Endothelial cell of umbilical vein (primary cell): Measurements from ENCODE around the gene KCNH2. TPM values are rescaled to one million over a fixed set of nuclear protein-coding genes. Genes with fewer than 3 reads are reported as not detected.

Experiments
- BruUV-seq: library from RNA; stranded (reverse); fragments of 400-500 nt; replicated peaks from 2 replicates; lab custom pipeline; 2021; lab: Mats Ljungman, UMichigan
- CTCF ChIA-PET: fragments of 300-600, 350-600 bp; sonication (Branson Sonifier 250); formaldehyde crosslinking; loops from one replicate; lab custom pipeline; 2021; ENCODE audit warnings: antibody characterized with exemption, inconsistent platforms; lab: Charles Lee
- POLR2A ChIA-PET: fragments of 300-600, 350-600 bp; sonication (Branson Sonifier 250); formaldehyde crosslinking; loops from one replicate; lab custom pipeline; 2021; ENCODE audit warnings: antibody characterized with exemption, inconsistent platforms; lab: Charles Lee
- DNase-seq: peaks from one replicate; pipeline ENCODE4 v3.0.0-alpha.2; 2011; ENCODE audit warnings: low read depth, low spot score
- FAIRE-seq: peaks from 2 replicates; lab custom pipeline; 2011; peaks lifted over from hg19 to GRCh38; lab: Jason Lieb, UNC
- H2AFZ ChIP-seq: 2 replicates; pipeline ENCODE4 v1.6.0; 2012; ENCODE audit warnings: low read depth, low read length, control low read depth, inconsistent platforms
- H3K27ac ChIP-seq: 2 replicates; pipeline ENCODE4 v1.5.1; 2011; ENCODE audit warnings: low read depth, mild to moderate bottlenecking, control low read depth, low read length, moderate library complexity; ENCODE audit not compliant: insufficient read depth
- H3K27me3 ChIP-seq, 2 experiments: 2 replicates each; pipeline versions ENCODE4 v1.6.0 to v1.6.1; 2011; ENCODE audit warnings: low read length in 2 of 2, mixed read lengths in 1 of 2; ENCODE audit not compliant: control insufficient read depth in 2 of 2, insufficient read depth in 2 of 2
- H3K36me3 ChIP-seq, 2 experiments: 2 replicates in 1 of 2; 3 replicates in 1 of 2; pipeline ENCODE4 v1.5.1; 2011; ENCODE audit warnings: low read length in 2 of 2, mild to moderate bottlenecking in 1 of 2, moderate library complexity in 1 of 2; ENCODE audit not compliant: control insufficient read depth in 2 of 2, insufficient read depth in 2 of 2; ENCODE audit errors: extremely low read depth in 1 of 2
- H3K4me1 ChIP-seq: 3 replicates; pipeline ENCODE4 v1.5.1; 2011; ENCODE audit warnings: mild to moderate bottlenecking, low read length; ENCODE audit not compliant: control insufficient read depth, insufficient read depth; ENCODE audit errors: extremely low read depth
- H3K4me2 ChIP-seq: 2 replicates; pipeline ENCODE4 v1.6.1; 2011; ENCODE audit warnings: low read length, control low read depth, mixed read lengths; ENCODE audit not compliant: insufficient read depth
- H3K4me3 ChIP-seq, 3 experiments: fragments of 200-600 bp in 1 of 3; sonication (generic), shearing (Covaris generic) in 1 of 3; replicated peaks in 1 of 3; 2 replicates each; pipeline ENCODE4 v1.5.1; 2011 to 2016; ENCODE audit warnings: control low read depth in 3 of 3, low read length in 3 of 3, mild to moderate bottlenecking in 2 of 3, inconsistent platforms in 1 of 3, low read depth in 1 of 3, moderate library complexity in 1 of 3; ENCODE audit not compliant: insufficient read depth in 1 of 3
- H3K79me2 ChIP-seq: 2 replicates; pipeline ENCODE4 v1.6.0; 2012; ENCODE audit warnings: low read length, inconsistent platforms; ENCODE audit not compliant: control insufficient read depth, insufficient read depth
- H3K9ac ChIP-seq: replicated peaks from 2 replicates; pipeline ENCODE3; 2011; ENCODE audit warnings: low read length, control low read depth; ENCODE audit not compliant: insufficient read depth; ENCODE audit errors: extremely low read depth
- H3K9me1 ChIP-seq: replicated peaks from 3 replicates; pipeline ENCODE4 v1.6.0; 2011; ENCODE audit warnings: mild to moderate bottlenecking, low read length; ENCODE audit not compliant: control insufficient read depth, insufficient read depth; ENCODE audit errors: extremely low read depth
- H3K9me3 ChIP-seq: replicated peaks from 2 replicates; pipeline ENCODE4 v1.5.1; 2012; ENCODE audit warnings: low read length, inconsistent platforms; ENCODE audit not compliant: control insufficient read depth, insufficient read depth
- H4K20me1 ChIP-seq: replicated peaks from 2 replicates; pipeline ENCODE3; 2011; ENCODE audit warnings: mild to moderate bottlenecking, low read length; ENCODE audit not compliant: control insufficient read depth, insufficient read depth; ENCODE audit errors: extremely low read depth
- EZH2 ChIP-seq: IDR thresholded peaks from 2 replicates; pipeline ENCODE4 v1.6.1; 2012; ENCODE audit warnings: borderline replicate concordance, low read depth, mild to moderate bottlenecking, moderate library complexity, low read length, inconsistent platforms; ENCODE audit not compliant: severe bottlenecking
- FOS ChIP-seq: IDR thresholded peaks from 2 replicates; pipeline ENCODE4 v1.6.1; 2011; ENCODE audit warnings: mild to moderate bottlenecking, low read length, moderate library complexity, borderline replicate concordance; ENCODE audit not compliant: insufficient read depth
- GATA2 ChIP-seq: IDR thresholded peaks from 2 replicates; pipeline ENCODE4 v1.7.0; 2011; ENCODE audit warnings: low read depth, mild to moderate bottlenecking, moderate library complexity, mixed read lengths, low read length; ENCODE audit not compliant: insufficient read length, insufficient read depth
- JUN ChIP-seq: IDR thresholded peaks from 2 replicates; pipeline ENCODE4 v1.6.1; 2011; ENCODE audit warnings: borderline replicate concordance, low read depth; ENCODE audit not compliant: insufficient read length, insufficient read depth
- MYC ChIP-seq: IDR thresholded peaks from one replicate; pipeline ENCODE4 v1.6.1; 2011; ENCODE audit warnings: mild to moderate bottlenecking, low read depth, low read length
- POLR2A ChIP-seq: IDR thresholded peaks from 2 replicates; pipeline ENCODE4 v1.6.1; 2012; ENCODE audit warnings: low read depth, mild to moderate bottlenecking, control low read depth, low read length
- POLR2AphosphoS5 ChIP-seq: IDR thresholded peaks from 2 replicates; pipeline ENCODE4 v1.6.1; 2012; ENCODE audit warnings: low read depth, mild to moderate bottlenecking, control low read depth, low read length, moderate library complexity; ENCODE audit not compliant: insufficient read depth
- dilution Hi-C: fragments of 300-500 bp; cut with MboI; formaldehyde crosslinking; loops from one replicate; pipeline ENCODE4 v1.15.0; 2019; ENCODE audit warnings: low sequenced_read_pairs; ENCODE audit not compliant: extremely low pct_ligation_motif_present
- intact Hi-C: fragments of 100-400 bp; cut with micrococcal nuclease; formaldehyde crosslinking; loops from one replicate; pipeline ENCODE4 v1.10.0; 2022
- polyA plus RNA-seq, 4 experiments: library from polyadenylated mRNA; depleted of rRNA in 3 of 4; stranded (reverse) in 3 of 4; unstranded in 1 of 4; fragments of >200 nt; gene quantifications; 2 replicates each; pipeline versions ENCODE4 v1.2.1 to v1.2.3, GENCODE V29; 2011 to 2012; ENCODE audit warnings: missing spikeins in 1 of 4
- total RNA-seq: library from RNA; stranded (reverse); gene quantifications from 2 replicates; pipeline ENCODE4 v1.2.3, GENCODE V29; 2021
- TF ChIP-seq, protein P1 (sequence below), 2 donors: IDR thresholded peaks; 1 replicate in 1 of 2; 2 replicates in 1 of 2; pipeline ENCODE4 v1.5.1; 2011; ENCODE audit warnings: low read length in 2 of 2, mild to moderate bottlenecking in 2 of 2, moderate library complexity in 2 of 2, control low read depth in 1 of 2, inconsistent platforms in 1 of 2, low read depth in 1 of 2; ENCODE audit not compliant: insufficient read depth in 1 of 2; ENCODE audit errors: extremely low read depth in 1 of 2
- TF ChIP-seq, protein P2 (sequence below): IDR thresholded peaks from 2 replicates; pipeline ENCODE4 v1.6.1; 2011; ENCODE audit not compliant: insufficient read depth, insufficient read length

Gene KCNH2
- total and polyA plus RNA-seq, 2 donors (not counting 3 experiments of a cell fraction or from before 2014, with no cell fraction given), result 0.03 to 0.09 TPM

DNA sequence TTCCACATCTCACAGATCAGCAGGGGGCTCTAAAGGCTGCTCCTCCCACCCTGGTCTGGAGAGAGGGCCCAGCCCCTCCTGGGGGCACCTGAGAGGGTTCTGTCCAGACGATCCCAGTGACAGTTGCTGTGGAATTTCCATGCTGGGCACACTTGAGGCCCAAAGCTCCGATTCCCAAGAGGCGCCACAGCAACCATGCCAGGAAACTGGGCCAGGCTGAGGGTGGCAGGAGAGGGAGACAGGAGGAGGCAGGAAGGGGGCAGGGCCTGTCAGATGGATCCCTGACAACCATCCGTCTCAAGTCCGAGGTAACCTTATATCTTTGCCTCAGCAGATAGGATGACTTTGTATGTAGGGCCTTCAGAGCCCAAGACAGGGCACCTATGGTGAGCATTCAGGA, 8.4 kb upstream of the KCNH2 start:
- POLR2A ChIA-PET, result interaction anchor here (0.7 kb wide), 1 partner anchor 126 kb away, joined by 8 read pairs; no protein-coding TSS in a partner anchor

More for the DNA sequence above, 8.4 kb upstream of the KCNH2 start:
- intact Hi-C loops, result loop anchor here (1.0 to 10.0 kb wide), 4 partner anchors 11 to 699 kb away; partner anchors contain the start of gene GIMAP4
- H3K4me1 ChIP-seq, result peaks cover 13% of the 10 kb centered on the region
- H3K4me3 ChIP-seq, result no peak overlapping the region
- H3K9ac ChIP-seq, result no peak overlapping the region
- no TSS peak for BruUV-seq
- CTCF ChIA-PET, result interaction anchor here (0.9 to 3.9 kb wide), 24 partner anchors 8 to 240 kb away, joined by 3 to 54 read pairs (median 6); partner anchors contain the start of gene ABCF2
- H3K9me3 ChIP-seq, result peaks cover 2% of the 10 kb centered on the region
- H3K4me2 ChIP-seq, result no peak overlapping the region
- H4K20me1 ChIP-seq, result no peaks in the 10 kb centered on the region
- TF ChIP-seq MYC (no peak), POLR2A (no peak), JUN (no peak), GATA2 (no peak), EZH2 (no peak), POLR2AphosphoS5 (no peak), FOS (no peak)
- TF ChIP-seq, protein P1, sequence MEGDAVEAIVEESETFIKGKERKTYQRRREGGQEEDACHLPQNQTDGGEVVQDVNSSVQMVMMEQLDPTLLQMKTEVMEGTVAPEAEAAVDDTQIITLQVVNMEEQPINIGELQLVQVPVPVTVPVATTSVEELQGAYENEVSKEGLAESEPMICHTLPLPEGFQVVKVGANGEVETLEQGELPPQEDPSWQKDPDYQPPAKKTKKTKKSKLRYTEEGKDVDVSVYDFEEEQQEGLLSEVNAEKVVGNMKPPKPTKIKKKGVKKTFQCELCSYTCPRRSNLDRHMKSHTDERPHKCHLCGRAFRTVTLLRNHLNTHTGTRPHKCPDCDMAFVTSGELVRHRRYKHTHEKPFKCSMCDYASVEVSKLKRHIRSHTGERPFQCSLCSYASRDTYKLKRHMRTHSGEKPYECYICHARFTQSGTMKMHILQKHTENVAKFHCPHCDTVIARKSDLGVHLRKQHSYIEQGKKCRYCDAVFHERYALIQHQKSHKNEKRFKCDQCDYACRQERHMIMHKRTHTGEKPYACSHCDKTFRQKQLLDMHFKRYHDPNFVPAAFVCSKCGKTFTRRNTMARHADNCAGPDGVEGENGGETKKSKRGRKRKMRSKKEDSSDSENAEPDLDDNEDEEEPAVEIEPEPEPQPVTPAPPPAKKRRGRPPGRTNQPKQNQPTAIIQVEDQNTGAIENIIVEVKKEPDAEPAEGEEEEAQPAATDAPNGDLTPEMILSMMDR (IDR thresholded peaks at IDR 0.05; ENCODE audit: extremely low read depth in 1 of 2, insufficient read depth in 1 of 2, low read depth in 1 of 2, low read length in 2 of 2), result no peak
- TF ChIP-seq, protein P2, sequence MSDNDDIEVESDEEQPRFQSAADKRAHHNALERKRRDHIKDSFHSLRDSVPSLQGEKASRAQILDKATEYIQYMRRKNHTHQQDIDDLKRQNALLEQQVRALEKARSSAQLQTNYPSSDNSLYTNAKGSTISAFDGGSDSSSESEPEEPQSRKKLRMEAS, result no peak
- H3K27me3 ChIP-seq, result peaks cover 10 to 14% of the 10 kb centered on the region in 2 experiments
- FAIRE-seq (no peak), DNase-seq (no peak)
- no peaks in the 10 kb centered on the region for H3K79me2 ChIP-seq
- no peak overlapping the region for H2AFZ ChIP-seq
- dilution Hi-C loops, result no loop called here
- no peaks in the 10 kb centered on the region for H3K9me1 ChIP-seq
- no peaks in the 10 kb centered on the region for H3K36me3 ChIP-seq
- H3K27ac ChIP-seq, result no peak overlapping the region
